ENCODE results near the gene UGT1A4.

UGT1A4 gene

DNA sequence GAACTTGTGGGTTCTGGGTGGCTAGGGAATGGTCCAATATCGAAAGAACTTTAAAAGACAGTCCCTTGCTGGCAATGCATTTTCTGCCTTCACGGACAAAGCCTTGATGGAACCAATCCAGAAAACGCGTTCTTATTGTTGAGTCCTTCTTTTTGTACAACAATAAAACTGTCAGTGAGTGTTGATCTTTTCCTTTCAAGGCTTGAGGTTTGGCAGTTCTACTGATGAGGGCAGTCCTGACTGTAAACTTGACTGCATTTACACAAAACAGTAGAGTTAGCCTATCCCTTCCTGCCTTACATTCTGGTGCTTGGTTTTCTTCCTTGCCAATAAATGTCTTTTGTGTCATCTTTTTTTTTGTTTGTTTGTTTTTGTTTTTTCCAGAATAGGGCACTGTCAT, 39.3 kb upstream of the UGT1A4 start:
- WGBS (ENCODE audit: insufficient coverage), result 53% methylated on average over 4 of the region's 4 CpGs
- CTCF ChIA-PET, result no interaction called here
- POLR2A ChIA-PET, result no interaction called here
- no peaks in the 10 kb centered on the region for H3K36me3 ChIP-seq (ENCODE audit: control insufficient read depth in 4 of 4, insufficient read depth in 4 of 4, low read length in 3 of 4)
- H3K4me1 ChIP-seq (ENCODE audit: control extremely low read depth in 1 of 4, control insufficient read depth in 4 of 4, insufficient read depth in 4 of 4, low read length in 3 of 4), result peaks cover 4 to 26% (median 9%) of the 10 kb centered on the region in 4 experiments
- no peak overlapping the region for H3K27ac ChIP-seq (ENCODE audit: insufficient read depth in 1 of 2, low read depth in 1 of 2, low read length in 2 of 2, poor library complexity in 1 of 2, severe bottlenecking in 2 of 2)
- H3K9me3 ChIP-seq (ENCODE audit: control extremely low read depth in 1 of 5, control insufficient read depth in 4 of 5, insufficient read depth in 2 of 5, low read depth in 1 of 5, low read length in 4 of 5), result no peaks in the 10 kb centered on the region
- no peak overlapping the region for H3K4me3 ChIP-seq (ENCODE audit: control insufficient read depth in 1 of 7, extremely low read depth in 1 of 7, insufficient read depth in 4 of 7, low read depth in 2 of 7, low read length in 6 of 7)
- H3K27me3 ChIP-seq (replicated peaks in 2 of 5; ENCODE audit: control insufficient read depth in 4 of 5, insufficient read depth in 5 of 5, low read length in 4 of 5), result no peaks in the 10 kb centered on the region
- DNase-seq, result no peak

DNA sequence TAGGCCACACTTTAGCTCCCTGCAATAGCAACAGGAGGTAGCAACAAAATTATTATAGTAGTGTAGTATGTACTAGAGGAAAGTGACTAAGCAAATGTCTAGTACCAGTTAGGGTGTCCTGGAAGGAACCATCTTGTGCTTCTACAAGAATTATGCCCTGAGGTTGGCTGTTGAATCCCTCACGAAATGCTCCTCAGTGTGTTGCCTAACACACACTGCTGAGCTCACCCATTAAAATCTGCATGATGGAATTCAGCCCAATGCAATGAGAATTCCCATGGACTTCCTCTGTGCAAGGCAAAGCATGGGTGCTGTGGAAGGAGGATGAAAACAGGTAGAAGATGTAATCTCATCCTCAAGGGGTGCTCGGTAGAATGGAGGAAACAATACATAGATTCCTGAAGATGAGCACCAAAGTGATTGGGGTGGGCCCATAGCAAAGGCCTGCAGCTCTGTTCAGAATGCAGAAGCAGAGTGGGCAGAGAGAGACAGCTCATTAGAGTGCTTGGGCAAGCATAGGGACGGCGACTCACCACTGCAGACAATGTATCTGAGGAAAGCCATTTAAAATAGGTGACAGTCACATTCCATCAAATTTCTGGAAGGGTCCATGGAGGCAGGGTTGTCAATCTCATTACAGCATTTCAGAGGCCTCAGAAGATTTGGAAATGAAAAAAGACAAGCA, 38.0 kb upstream of the UGT1A4 start:
- no peak overlapping the region for H3K27ac ChIP-seq (ENCODE audit: insufficient read depth in 1 of 2, low read depth in 1 of 2, low read length in 2 of 2, poor library complexity in 1 of 2, severe bottlenecking in 2 of 2)
- no peaks in the 10 kb centered on the region for H3K27me3 ChIP-seq (replicated peaks in 2 of 5; ENCODE audit: control insufficient read depth in 4 of 5, insufficient read depth in 5 of 5, low read length in 4 of 5)
- WGBS (ENCODE audit: insufficient coverage), result 97% methylated on average over 4 of the region's 4 CpGs
- CTCF ChIA-PET, result interaction anchor here (1.2 kb wide), 1 partner anchor 31 kb away, joined by 3 read pairs; no protein-coding TSS in a partner anchor
- H3K4me1 ChIP-seq (ENCODE audit: control extremely low read depth in 1 of 4, control insufficient read depth in 4 of 4, insufficient read depth in 4 of 4, low read length in 3 of 4), result peaks cover 4 to 26% (median 9%) of the 10 kb centered on the region in 4 experiments
- POLR2A ChIA-PET, result no interaction called here
- H3K9me3 ChIP-seq (ENCODE audit: control extremely low read depth in 1 of 5, control insufficient read depth in 4 of 5, insufficient read depth in 2 of 5, low read depth in 1 of 5, low read length in 4 of 5), result no peaks in the 10 kb centered on the region
- no peaks in the 10 kb centered on the region for H3K36me3 ChIP-seq (ENCODE audit: control insufficient read depth in 4 of 4, insufficient read depth in 4 of 4, low read length in 3 of 4)
- no peak overlapping the region for H3K4me3 ChIP-seq (ENCODE audit: control insufficient read depth in 1 of 7, extremely low read depth in 1 of 7, insufficient read depth in 4 of 7, low read depth in 2 of 7, low read length in 6 of 7)
- DNase-seq, result no peak

DNA sequence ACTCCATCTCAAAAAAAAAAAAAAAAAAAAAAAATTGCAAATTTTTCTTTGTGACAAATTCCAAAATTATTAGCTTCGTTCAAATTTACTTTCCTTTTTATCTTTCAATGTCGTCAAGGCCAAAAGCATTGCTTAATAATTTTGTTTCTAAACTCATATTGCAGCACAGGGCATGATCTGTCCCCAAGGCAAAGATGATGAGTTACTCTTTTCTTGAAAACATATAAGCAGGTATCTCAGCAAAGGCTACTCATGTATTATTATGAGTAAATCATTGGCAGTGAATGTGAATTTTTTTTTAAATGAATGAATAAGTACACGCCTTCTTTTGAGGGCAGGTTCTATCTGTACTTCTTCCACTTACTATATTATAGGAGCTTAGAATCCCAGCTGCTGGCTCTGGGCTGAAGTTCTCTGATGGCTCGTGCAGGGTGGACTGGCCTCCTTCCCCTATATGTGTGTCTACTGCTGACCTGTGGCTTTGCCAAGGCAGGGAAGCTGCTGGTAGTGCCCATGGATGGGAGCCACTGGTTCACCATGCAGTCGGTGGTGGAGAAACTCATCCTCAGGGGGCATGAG, 36.9 kb upstream of the UGT1A4 start, which contains the start of gene UGT1A7:
Gene UGT1A7, plus strand, starts transcription at position 381 of the 579 bp plus-strand sequence. Its CDS starts 37 bp downstream, at position 418.
- DNase-seq, result no peak
- Histone ChIP-seq H3K36me3 (ENCODE audit: control insufficient read depth in 4 of 4, insufficient read depth in 4 of 4, low read length in 3 of 4) (no peaks in the 10 kb centered on the region), H3K4me3 (ENCODE audit: control insufficient read depth in 1 of 7, extremely low read depth in 1 of 7, insufficient read depth in 4 of 7, low read depth in 2 of 7, low read length in 6 of 7) (peak within 1 kb of the TSS in 1 of 7 experiments; percentile 19), H3K9me3 (ENCODE audit: control extremely low read depth in 1 of 5, control insufficient read depth in 4 of 5, insufficient read depth in 2 of 5, low read depth in 1 of 5, low read length in 4 of 5) (no peaks in the 10 kb centered on the region), H3K27ac (ENCODE audit: insufficient read depth in 1 of 2, low read depth in 1 of 2, low read length in 2 of 2, poor library complexity in 1 of 2, severe bottlenecking in 2 of 2) (no peak within 1 kb of the TSS), H3K27me3 (replicated peaks in 2 of 5; ENCODE audit: control insufficient read depth in 4 of 5, insufficient read depth in 5 of 5, low read length in 4 of 5) (no peaks in the 10 kb centered on the region), H3K4me1 (ENCODE audit: control extremely low read depth in 1 of 4, control insufficient read depth in 4 of 4, insufficient read depth in 4 of 4, low read length in 3 of 4) (peaks cover 4 to 26% (median 9%) of the 10 kb centered on the region in 4 experiments)
- ChIA-PET POLR2A (no interaction called here), CTCF (no interaction called here)
- 100% methylated on average over 1 of the region's 5 CpGs for WGBS (ENCODE audit: insufficient coverage)

DNA sequence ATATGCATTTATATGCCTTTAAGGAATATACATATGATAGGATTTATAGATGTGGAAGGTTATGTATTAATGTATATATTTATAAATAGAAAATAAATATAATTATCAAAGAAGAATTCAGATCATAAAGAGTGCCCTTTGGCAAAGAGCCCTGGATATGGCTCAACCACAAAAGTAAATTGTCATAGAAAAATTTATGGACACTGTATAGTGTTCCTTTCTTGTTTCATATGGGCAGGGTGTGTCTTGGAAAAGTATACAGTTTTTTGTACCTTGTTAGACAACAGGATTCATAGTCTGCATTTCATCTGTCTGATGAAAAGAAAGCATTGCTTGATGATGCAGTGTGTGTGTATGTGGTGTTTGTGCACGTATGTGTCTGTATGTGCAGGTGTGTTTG, 33.9 kb upstream of the UGT1A4 start:
- POLR2A ChIA-PET, result no interaction called here
- Histone ChIP-seq H3K27ac (ENCODE audit: insufficient read depth in 1 of 2, low read depth in 1 of 2, low read length in 2 of 2, poor library complexity in 1 of 2, severe bottlenecking in 2 of 2) (no peak overlapping the region), H3K9me3 (ENCODE audit: control extremely low read depth in 1 of 5, control insufficient read depth in 4 of 5, insufficient read depth in 2 of 5, low read depth in 1 of 5, low read length in 4 of 5) (no peaks in the 10 kb centered on the region), H3K4me1 (ENCODE audit: control extremely low read depth in 1 of 4, control insufficient read depth in 4 of 4, insufficient read depth in 4 of 4, low read length in 3 of 4) (peaks cover 8 to 44% (median 20%) of the 10 kb centered on the region in 4 experiments), H3K27me3 (replicated peaks in 2 of 5; ENCODE audit: control insufficient read depth in 4 of 5, insufficient read depth in 5 of 5, low read length in 4 of 5) (no peaks in the 10 kb centered on the region), H3K36me3 (ENCODE audit: control insufficient read depth in 4 of 4, insufficient read depth in 4 of 4, low read length in 3 of 4) (no peaks in the 10 kb centered on the region), H3K4me3 (ENCODE audit: control insufficient read depth in 1 of 7, extremely low read depth in 1 of 7, insufficient read depth in 4 of 7, low read depth in 2 of 7, low read length in 6 of 7) (no peak overlapping the region)
- CTCF ChIA-PET, result no interaction called here
- no peak for DNase-seq
- 88% methylated on average over 1 of the region's 1 CpG for WGBS (ENCODE audit: insufficient coverage)

DNA sequence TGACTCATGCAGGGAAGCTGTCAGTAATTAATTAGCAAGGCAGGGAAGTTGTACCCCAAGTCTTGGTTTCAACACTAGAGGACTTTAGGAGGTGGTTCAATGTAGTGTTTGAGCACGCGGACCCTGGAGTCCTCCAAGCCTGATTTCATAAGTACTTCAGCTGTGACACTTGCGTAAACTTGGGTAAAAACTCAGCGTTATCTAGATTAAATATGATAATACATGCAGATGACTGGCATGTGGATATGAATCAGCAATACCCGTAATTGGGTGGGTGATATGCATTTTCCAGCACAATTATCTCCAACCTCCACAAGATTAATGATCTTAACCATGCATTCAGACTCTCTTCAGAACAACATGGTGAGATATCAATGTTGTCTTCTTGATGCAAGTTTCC, 31.6 kb upstream of the UGT1A4 start:
- CTCF ChIA-PET, result no interaction called here
- POLR2A ChIA-PET, result no interaction called here
- Histone ChIP-seq H3K4me1 (ENCODE audit: control extremely low read depth in 1 of 4, control insufficient read depth in 4 of 4, insufficient read depth in 4 of 4, low read length in 3 of 4) (peaks cover 8 to 41% (median 20%) of the 10 kb centered on the region in 4 experiments), H3K9me3 (ENCODE audit: control extremely low read depth in 1 of 5, control insufficient read depth in 4 of 5, insufficient read depth in 2 of 5, low read depth in 1 of 5, low read length in 4 of 5) (no peaks in the 10 kb centered on the region), H3K36me3 (ENCODE audit: control insufficient read depth in 4 of 4, insufficient read depth in 4 of 4, low read length in 3 of 4) (no peaks in the 10 kb centered on the region), H3K27me3 (replicated peaks in 2 of 5; ENCODE audit: control insufficient read depth in 4 of 5, insufficient read depth in 5 of 5, low read length in 4 of 5) (no peaks in the 10 kb centered on the region), H3K4me3 (ENCODE audit: control insufficient read depth in 1 of 7, extremely low read depth in 1 of 7, insufficient read depth in 4 of 7, low read depth in 2 of 7, low read length in 6 of 7) (no peak overlapping the region), H3K27ac (ENCODE audit: insufficient read depth in 1 of 2, low read depth in 1 of 2, low read length in 2 of 2, poor library complexity in 1 of 2, severe bottlenecking in 2 of 2) (no peak overlapping the region)
- DNase-seq, result peak in 2 of 3 donors; percentile 9 to 15
- 98% methylated on average over 4 of the region's 5 CpGs for WGBS (ENCODE audit: insufficient coverage)

DNA sequence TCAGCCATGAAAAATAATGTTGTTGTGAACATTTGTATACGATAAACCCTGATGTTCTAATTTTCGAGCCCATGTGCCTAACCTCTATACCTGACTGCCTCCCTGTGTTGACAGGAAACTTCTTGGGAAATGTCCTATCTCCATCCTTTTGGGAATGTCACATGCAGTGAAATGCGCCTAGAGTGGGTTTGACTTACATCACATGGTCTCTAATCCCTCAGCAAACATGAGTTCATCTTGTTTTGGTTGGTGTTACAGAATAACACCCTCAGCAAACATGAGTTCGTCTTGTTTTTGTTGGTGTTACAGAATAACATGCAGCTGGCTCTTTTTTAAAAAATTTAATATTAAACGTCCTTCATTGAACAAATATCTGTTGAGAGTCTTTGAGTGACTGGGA, 30.2 kb upstream of the UGT1A4 start:
- no peaks in the 10 kb centered on the region for H3K9me3 ChIP-seq (ENCODE audit: control extremely low read depth in 1 of 5, control insufficient read depth in 4 of 5, insufficient read depth in 2 of 5, low read depth in 1 of 5, low read length in 4 of 5)
- H3K27me3 ChIP-seq (replicated peaks in 2 of 5; ENCODE audit: control insufficient read depth in 4 of 5, insufficient read depth in 5 of 5, low read length in 4 of 5), result no peaks in the 10 kb centered on the region
- no peak overlapping the region for H3K27ac ChIP-seq (ENCODE audit: insufficient read depth in 1 of 2, low read depth in 1 of 2, low read length in 2 of 2, poor library complexity in 1 of 2, severe bottlenecking in 2 of 2)
- no peak for DNase-seq
- no peaks in the 10 kb centered on the region for H3K36me3 ChIP-seq (ENCODE audit: control insufficient read depth in 4 of 4, insufficient read depth in 4 of 4, low read length in 3 of 4)
- ChIA-PET POLR2A (no interaction called here), CTCF (no interaction called here)
- peaks cover 2 to 29% (median 13%) of the 10 kb centered on the region in 4 experiments for H3K4me1 ChIP-seq (ENCODE audit: control extremely low read depth in 1 of 4, control insufficient read depth in 4 of 4, insufficient read depth in 4 of 4, low read length in 3 of 4)
- no peak overlapping the region for H3K4me3 ChIP-seq (ENCODE audit: control insufficient read depth in 1 of 7, extremely low read depth in 1 of 7, insufficient read depth in 4 of 7, low read depth in 2 of 7, low read length in 6 of 7)
- WGBS (ENCODE audit: insufficient coverage), result 100% methylated on average over 3 of the region's 5 CpGs

DNA sequence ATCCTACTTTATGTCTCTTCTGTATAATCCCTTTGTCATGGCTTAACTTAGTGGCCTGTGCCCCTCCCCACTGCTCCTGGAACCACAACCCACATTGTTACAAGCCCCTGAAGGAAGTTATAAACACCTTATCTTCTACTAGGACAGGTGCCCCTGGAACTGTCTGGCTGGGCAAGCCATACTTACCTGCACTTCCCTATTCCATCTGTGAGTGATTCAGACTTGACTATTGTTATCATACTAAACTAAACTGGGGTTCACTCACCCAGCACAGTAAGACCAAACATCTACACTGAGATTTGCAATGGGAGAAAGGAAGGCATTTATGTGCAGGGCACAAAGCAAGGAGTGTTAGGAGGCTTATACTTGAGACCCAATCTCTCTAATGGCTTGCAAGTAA, 29.5 kb upstream of the UGT1A4 start:
- Histone ChIP-seq H3K9me3 (ENCODE audit: control extremely low read depth in 1 of 5, control insufficient read depth in 4 of 5, insufficient read depth in 2 of 5, low read depth in 1 of 5, low read length in 4 of 5) (no peaks in the 10 kb centered on the region), H3K27ac (ENCODE audit: insufficient read depth in 1 of 2, low read depth in 1 of 2, low read length in 2 of 2, poor library complexity in 1 of 2, severe bottlenecking in 2 of 2) (no peak overlapping the region), H3K36me3 (ENCODE audit: control insufficient read depth in 4 of 4, insufficient read depth in 4 of 4, low read length in 3 of 4) (no peaks in the 10 kb centered on the region), H3K4me3 (ENCODE audit: control insufficient read depth in 1 of 7, extremely low read depth in 1 of 7, insufficient read depth in 4 of 7, low read depth in 2 of 7, low read length in 6 of 7) (no peak overlapping the region), H3K27me3 (replicated peaks in 2 of 5; ENCODE audit: control insufficient read depth in 4 of 5, insufficient read depth in 5 of 5, low read length in 4 of 5) (no peaks in the 10 kb centered on the region), H3K4me1 (ENCODE audit: control extremely low read depth in 1 of 4, control insufficient read depth in 4 of 4, insufficient read depth in 4 of 4, low read length in 3 of 4) (peaks cover 2 to 22% (median 12%) of the 10 kb centered on the region in 4 experiments)
- ChIA-PET CTCF (no interaction called here), POLR2A (no interaction called here)
- DNase-seq, result peak in 2 of 3 donors; percentile 38 to 49

Data from common myeloid progenitor, CD34-positive (primary cell).